IPS DF 6.9 (cell line): ENCODE results near the gene CD226.
"Not testable (repeated sequence)": the region's sequence is repeated elsewhere in the genome, so short reads cannot be mapped to it uniquely, and the experiment has no call there.

Source experiments
- DNase-seq: peaks from one replicate; pipeline ENCODE4 v3.0.0-alpha.2; 2013; ENCODE audit warnings: low read depth, low spot score
- H3K27ac ChIP-seq: one replicate; pipeline ENCODE4 v1.5.1; 2013; ENCODE audit warnings: low read length, control low read depth
- H3K27me3 ChIP-seq: 2 replicates; pipeline ENCODE4 v1.6.1; 2013; ENCODE audit warnings: mild to moderate bottlenecking, low read length; ENCODE audit not compliant: control insufficient read depth, insufficient read depth
- H3K36me3 ChIP-seq: 2 replicates; pipeline ENCODE4 v1.6.1; 2013; ENCODE audit warnings: low read length; ENCODE audit not compliant: control insufficient read depth, insufficient read depth
- H3K4me1 ChIP-seq: 2 replicates; pipeline ENCODE4 v1.6.1; 2013; ENCODE audit warnings: low read length; ENCODE audit not compliant: control insufficient read depth, insufficient read depth
- H3K4me3 ChIP-seq: 2 replicates; pipeline ENCODE4 v1.5.1; 2013; ENCODE audit warnings: mild to moderate bottlenecking, low read length
- H3K9me3 ChIP-seq: 2 replicates; pipeline ENCODE4 v1.6.1; 2013; ENCODE audit warnings: low read length, inconsistent platforms; ENCODE audit not compliant: control insufficient read depth, insufficient read depth
- WGBS: extraction: QIAGEN DNeasy Blood & Tissue Kit; methylation state at CpG from one replicate; pipeline ENCODE4 v1.1.7; 2013; ENCODE audit warnings: mixed read lengths, missing lambda C conversion rate; ENCODE audit not compliant: insufficient read length, insufficient coverage; 5-methylcytosine and 5-hydroxymethylcytosine counted together

Gene CD226

DNA sequence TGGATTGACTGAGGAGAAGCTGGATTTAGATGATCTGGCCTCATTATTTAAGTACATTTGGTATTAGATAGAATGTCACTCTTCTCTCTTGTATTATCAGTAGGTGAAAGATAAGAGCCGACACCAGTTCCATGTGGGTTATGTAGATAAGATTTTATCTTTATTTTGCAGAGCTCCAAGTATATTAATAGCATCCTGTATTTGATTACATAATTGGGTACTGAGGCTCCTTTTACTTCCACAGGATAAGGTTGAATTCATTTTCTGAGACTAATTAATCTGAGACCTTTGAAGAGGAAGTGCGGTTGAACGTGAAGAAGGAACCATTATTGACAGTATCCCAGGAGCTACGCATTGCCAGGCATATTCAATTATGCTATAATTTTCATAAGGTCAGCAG is 32.8 kb upstream of the CD226 start:
- Histone ChIP-seq H3K36me3 (no peaks in the 10 kb centered on the region), H3K9me3 (no peaks in the 10 kb centered on the region), H3K27me3 (no peaks in the 10 kb centered on the region), H3K4me3 (no peak overlapping the region), H3K27ac (no peak overlapping the region), H3K4me1 (no peaks in the 10 kb centered on the region)
- no peak for DNase-seq
- WGBS: no CpG with 5 or more reads among the region's 4 CpGs

DNA sequence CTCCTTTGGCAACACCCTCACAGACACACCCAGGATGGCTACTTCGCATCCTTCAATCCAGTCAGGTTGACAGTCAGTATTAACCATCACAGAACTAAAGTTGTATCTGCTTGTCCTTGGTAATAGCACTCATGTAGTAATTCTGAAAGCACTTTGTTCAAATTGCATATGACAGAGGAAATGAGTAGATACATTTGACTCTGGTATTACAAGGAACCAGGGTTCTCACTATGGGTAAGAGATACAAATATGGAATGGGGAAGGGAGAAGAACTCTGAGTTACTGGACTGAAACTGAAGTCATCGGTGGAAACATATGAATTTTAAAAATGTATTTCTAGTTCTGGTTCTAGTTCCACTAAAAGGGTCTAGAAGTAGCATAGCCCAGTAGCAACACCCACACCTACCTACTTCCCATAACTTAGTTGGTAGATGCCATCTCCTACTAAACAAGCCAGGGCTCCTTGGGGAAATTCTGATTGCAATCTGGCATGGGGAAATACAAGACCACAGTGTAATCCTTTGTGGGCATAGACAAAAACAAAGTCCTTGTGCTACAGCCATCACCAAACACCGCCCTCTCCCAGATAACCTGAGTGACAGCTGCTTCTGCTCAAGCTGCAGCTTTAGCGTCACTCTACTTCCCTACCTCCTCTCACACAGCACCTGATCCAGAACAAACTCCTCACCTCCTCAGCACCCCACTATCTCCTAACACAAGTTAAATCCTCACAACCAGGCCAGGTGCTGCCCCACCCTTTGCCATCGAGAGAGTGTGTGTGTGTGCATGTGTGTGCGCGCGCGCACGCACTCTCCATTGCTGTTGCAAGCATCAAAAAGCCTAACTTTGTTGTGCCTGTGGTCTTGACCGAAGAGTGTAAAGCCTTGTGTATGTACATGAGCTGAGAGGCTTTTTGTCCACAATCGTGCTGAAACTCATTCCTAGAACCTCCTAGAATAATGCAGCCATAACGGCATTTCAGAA is 31.4 kb upstream of the CD226 start:
- no peak overlapping the region for H3K4me3 ChIP-seq
- no peaks in the 10 kb centered on the region for H3K27me3 ChIP-seq
- H3K4me1 ChIP-seq: no peaks in the 10 kb centered on the region
- H3K9me3 ChIP-seq: no peaks in the 10 kb centered on the region
- no peak for DNase-seq
- no peak overlapping the region for H3K27ac ChIP-seq
- no peaks in the 10 kb centered on the region for H3K36me3 ChIP-seq
- WGBS: no CpG with 5 or more reads among the region's 13 CpGs

DNA sequence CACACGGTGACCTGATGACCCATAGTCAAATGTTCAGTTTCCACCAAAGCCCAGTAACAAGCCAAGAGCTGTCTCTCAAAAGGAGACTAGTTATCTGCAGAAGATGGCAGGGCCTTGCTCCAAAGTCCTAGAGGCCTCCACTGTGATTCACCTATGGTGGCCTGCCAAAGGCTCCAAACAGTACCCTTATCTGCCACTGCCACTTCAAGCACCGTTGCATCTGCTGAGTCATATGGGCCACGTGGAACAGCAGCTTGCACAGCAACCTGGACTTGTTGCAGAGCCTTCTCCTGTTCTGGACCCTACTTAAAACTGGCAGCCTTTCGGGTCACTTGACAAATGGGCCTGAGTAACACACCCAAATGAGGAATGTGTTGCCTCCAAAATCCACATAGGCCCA is 27.6 kb upstream of the CD226 start:
- H3K4me1 ChIP-seq, H3K4me3 ChIP-seq, H3K9me3 ChIP-seq, H3K27ac ChIP-seq, H3K27me3 ChIP-seq, H3K36me3 ChIP-seq, DNase-seq: not testable (repeated sequence)
- WGBS: no CpG with 5 or more reads among the region's 4 CpGs

DNA sequence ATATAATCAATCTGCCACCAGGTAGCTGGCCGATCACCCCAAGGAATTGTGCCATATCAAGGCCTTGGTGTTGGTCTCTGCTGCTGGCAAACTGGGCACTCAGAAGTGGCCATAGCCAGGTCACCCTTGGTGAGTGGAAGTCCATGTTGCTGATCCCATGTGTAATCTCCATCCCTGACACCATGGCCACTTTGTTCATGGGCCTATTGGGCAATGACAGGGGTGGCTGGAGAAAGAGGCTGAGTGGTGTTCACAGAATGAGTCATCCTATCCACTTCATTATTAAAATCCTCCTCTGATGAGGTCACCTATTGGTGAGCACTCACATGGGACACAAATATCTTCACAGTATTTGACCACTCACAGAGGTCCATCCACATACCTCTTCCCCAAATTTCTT is 26.7 kb upstream of the CD226 start:
- Histone ChIP-seq H3K4me3 (no peak overlapping the region), H3K27ac (no peak overlapping the region), H3K9me3 (no peaks in the 10 kb centered on the region), H3K4me1 (no peaks in the 10 kb centered on the region; the same call in 1 of the 2 replicates), H3K27me3 (no peaks in the 10 kb centered on the region), H3K36me3 (no peaks in the 10 kb centered on the region)
- WGBS: no CpG with 5 or more reads among the region's 1 CpG
- DNase-seq: no peak

DNA sequence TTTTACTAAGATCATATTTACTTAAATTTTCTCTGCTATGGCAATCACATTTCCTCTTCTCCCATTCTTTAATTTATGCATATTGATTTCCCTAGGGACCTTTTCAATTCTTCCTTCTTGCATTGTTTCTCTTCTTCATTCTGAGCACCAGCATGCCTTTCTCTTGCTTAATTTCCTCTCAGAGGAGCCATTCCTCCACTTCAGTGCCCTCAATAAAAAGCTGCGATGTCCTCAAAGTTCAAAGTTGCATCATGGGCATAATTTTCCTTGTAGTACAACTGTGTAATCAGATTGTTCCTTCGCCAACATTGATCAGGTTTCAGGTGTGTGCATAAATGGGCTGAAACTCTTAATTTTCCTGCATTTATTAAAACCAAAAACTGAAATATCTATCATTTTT is 21.8 kb upstream of the CD226 start:
- Histone ChIP-seq H3K27me3 (no peaks in the 10 kb centered on the region), H3K27ac (no peak overlapping the region), H3K4me1 (no peaks in the 10 kb centered on the region; the same call in 1 of the 2 replicates), H3K4me3 (no peak overlapping the region), H3K36me3 (no peaks in the 10 kb centered on the region), H3K9me3 (no peaks in the 10 kb centered on the region)
- DNase-seq: no peak
- no CpG with 5 or more reads among the region's 2 CpGs for WGBS

DNA sequence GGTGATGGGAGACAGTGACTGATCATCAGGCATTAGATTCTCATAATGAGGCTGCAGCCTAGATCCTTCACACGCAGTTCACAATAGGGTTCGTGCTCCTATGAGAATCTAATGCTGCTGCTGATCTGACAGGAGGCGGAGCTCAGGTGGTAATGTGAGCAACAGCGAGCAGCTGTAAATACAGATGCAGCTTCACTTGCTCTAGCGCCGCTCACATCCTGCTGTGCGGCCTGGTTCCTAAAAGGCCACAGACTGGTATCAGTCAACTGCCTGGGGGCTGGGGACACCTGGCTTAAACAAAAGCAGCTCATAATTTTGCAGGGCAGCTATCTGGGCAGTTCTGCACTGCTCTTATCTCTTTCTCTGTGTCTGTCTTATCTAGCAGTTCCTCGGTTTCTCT is 20.4 kb upstream of the CD226 start:
- Histone ChIP-seq H3K4me3 (no peak overlapping the region), H3K4me1 (no peaks in the 10 kb centered on the region; the same call in 1 of the 2 replicates), H3K27ac (no peak overlapping the region), H3K27me3 (no peaks in the 10 kb centered on the region), H3K9me3 (no peaks in the 10 kb centered on the region), H3K36me3 (no peaks in the 10 kb centered on the region)
- no peak for DNase-seq
- WGBS: no CpG with 5 or more reads among the region's 8 CpGs

DNA sequence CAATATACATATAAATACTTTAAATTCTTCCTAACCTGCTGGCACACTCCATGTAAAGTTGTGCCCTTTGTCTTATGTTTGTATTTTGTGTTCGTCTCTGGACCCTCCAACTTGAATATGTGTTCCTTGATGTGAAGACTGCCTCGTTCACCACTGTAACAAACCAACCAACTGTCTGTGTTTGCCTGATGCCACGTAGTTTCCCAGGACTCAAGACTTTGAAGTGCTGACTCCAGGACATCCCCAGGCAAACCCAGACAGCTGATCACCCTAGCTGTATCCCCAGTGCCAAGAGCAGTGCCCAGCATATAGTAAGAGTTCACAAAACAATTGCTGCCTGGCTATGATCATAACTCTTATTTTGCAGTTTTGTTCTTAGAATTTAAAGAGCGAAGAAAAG is 15.5 kb upstream of the CD226 start:
- Histone ChIP-seq H3K9me3 (no peaks in the 10 kb centered on the region), H3K4me3 (no peak overlapping the region)
- no CpG with 5 or more reads among the region's 4 CpGs for WGBS

DNA sequence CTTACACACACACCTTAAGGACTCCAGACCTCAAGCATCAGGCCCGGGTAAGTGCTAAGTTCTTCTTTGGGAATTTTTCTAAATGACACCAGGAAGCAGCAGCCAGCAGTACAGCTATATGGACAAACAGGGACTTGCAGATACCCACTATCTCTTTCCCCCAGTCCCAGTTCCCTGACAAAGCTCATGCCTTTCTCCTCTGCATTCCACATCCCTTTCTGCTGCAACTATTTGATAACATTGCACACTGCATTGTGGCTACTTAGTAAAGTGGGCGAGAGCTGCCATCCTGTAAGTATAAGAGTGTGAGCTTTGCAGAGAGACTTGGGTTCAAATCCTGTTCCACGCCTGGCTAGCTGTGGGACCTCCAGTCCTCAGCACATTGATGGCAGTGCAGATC is 14.0 kb upstream of the CD226 start:
- H3K9me3 ChIP-seq: no peaks in the 10 kb centered on the region
- no peaks in the 10 kb centered on the region for H3K36me3 ChIP-seq
- H3K27me3 ChIP-seq: no peaks in the 10 kb centered on the region
- no peaks in the 10 kb centered on the region for H3K4me1 ChIP-seq
- WGBS: no CpG with 5 or more reads among the region's 3 CpGs
- no peak overlapping the region for H3K27ac ChIP-seq
- H3K4me3 ChIP-seq: no peak overlapping the region
- DNase-seq: no peak

More for the DNA sequence above, 15.5 kb upstream of the CD226 start:
- no peaks in the 10 kb centered on the region for H3K36me3 ChIP-seq
- no peaks in the 10 kb centered on the region for H3K27me3 ChIP-seq
- DNase-seq: no peak
- no peak overlapping the region for H3K27ac ChIP-seq
- H3K4me1 ChIP-seq: no peaks in the 10 kb centered on the region

DNA sequence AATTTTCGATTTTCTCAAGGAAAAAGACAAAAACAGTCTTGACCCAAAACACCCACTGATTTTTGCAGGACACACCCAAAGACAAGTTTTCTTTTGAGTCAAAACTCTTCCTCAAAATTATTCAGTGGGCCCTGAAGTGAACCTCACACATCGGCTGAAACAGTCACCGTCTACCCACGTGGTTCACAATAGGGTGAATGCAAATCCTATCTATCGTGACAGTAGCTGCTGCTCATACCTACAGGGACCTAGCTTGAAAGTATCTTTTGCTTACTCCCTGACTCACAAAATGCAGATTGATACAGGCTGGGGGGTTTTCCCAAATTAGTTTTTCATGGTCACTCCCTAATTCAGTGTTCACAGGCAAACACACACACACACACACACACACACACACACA is 10.7 kb upstream of the CD226 start:
- Histone ChIP-seq H3K4me3 (no peak overlapping the region), H3K36me3 (no peaks in the 10 kb centered on the region), H3K9me3 (no peaks in the 10 kb centered on the region), H3K4me1 (no peaks in the 10 kb centered on the region), H3K27ac (no peak overlapping the region), H3K27me3 (no peaks in the 10 kb centered on the region)
- no peak for DNase-seq
- no CpG with 5 or more reads among the region's 5 CpGs for WGBS

DNA sequence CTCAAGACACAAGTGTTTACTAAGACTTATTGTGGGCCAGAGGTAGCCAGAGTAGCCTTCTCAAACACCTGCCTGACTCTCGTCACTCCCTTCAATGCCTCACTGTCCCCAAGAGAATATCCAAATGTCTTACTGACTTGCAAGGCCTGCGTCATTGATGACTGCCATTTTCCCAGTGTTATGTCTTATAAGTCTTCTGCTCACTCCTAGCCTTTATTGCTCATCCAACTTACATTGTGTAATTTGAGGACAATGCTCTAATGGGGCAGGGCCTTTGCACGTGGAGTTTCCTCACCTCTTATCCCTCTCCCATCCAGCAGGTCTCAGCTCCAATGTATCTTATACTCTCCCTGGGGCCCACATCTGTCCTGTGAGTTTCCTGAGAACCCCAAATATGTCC is 10.1 kb upstream of the CD226 start:
- Histone ChIP-seq H3K4me1 (no peaks in the 10 kb centered on the region), H3K36me3 (no peaks in the 10 kb centered on the region), H3K9me3 (no peaks in the 10 kb centered on the region), H3K27ac (no peak overlapping the region), H3K27me3 (no peaks in the 10 kb centered on the region), H3K4me3 (no peak overlapping the region)
- no peak for DNase-seq
- WGBS: no CpG with 5 or more reads among the region's 3 CpGs
